ENCODE results near the gene KDM4F.
"Not testable (repeated sequence)": the region's sequence is repeated elsewhere in the genome, so short reads cannot be mapped to it uniquely, and the experiment has no call there.

GRCh38 chr11:95049122-95049521 is at the start of gene KDM4F:
- not testable (repeated sequence) for TF ChIP-seq CTCF (IDR thresholded peaks at IDR 0.05; ENCODE audit: control extremely low read depth in 1 of 3, insufficient read depth in 1 of 3, low read depth in 1 of 3, low read length in 3 of 3); ATF3 (IDR thresholded peaks at IDR 0.05; ENCODE audit: insufficient read depth, low read depth, low read length); E2F6 (IDR thresholded peaks at IDR 0.05); SP1 (IDR thresholded peaks at IDR 0.05; ENCODE audit: low read depth, low read length); CEBPB (IDR thresholded peaks at IDR 0.05; ENCODE audit: low read depth, low read length); POLR2A (IDR thresholded peaks at IDR 0.05; ENCODE audit: control extremely low read depth in 1 of 2, low read depth in 2 of 2, low read length in 2 of 2); MAX (IDR thresholded peaks at IDR 0.05); GTF2F1 (IDR thresholded peaks at IDR 0.05; ENCODE audit: borderline replicate concordance, low read depth, low read length); HDAC6 (IDR thresholded peaks at IDR 0.05; ENCODE audit: low read depth, low read length); CHD2 (IDR thresholded peaks at IDR 0.05; ENCODE audit: low read length)
